Measurements from ENCODE around the gene TMEM9. TPM values are rescaled to one million over a fixed set of nuclear protein-coding genes. Genes with fewer than 3 reads are reported as not detected.

The TMEM9 gene
- total RNA-seq, 1 donor from 2014 or later, result 20.5 TPM

DNA sequence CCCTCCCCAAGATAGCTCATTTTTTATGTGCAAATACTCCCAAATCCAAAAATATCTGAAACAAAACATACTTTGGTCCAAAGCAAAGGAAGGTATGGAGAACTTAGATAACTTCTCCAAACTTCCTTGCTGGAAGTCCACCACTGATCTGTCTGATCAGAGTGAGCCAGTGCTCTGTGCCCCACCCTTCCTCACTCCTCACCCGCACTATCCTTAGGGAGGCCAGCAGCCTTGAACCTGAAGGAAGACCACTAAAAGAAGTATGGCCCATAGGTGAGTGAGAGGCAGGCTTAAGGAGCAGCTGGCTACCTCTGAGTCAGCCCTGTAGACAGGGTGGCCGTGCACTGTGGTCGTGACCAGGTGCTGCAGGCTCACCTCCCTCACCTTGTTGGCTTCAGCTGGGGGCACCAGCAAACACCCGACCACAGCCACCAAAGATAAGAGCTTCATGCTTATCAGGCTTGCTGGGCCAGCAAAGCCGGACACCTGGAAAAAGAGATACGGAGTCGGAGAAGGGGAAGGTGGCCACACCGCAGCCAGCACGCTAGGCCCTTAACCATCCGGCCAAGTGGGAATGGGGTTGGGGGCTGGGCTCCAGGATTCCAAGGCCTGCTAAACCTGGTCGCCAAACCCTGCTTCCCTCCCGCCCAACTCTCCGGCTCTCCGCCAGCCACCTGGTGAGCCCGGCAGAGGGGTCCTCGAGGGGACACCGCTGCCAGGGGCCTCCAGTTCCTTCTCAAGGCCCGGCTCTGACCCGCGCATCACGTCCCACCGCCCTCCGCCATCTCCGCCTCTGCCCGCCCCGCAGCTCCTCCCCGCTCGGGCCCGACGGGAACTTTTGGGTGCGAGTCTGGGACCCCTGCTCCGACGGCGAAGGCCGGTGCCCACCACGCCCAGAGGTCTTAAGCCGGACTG, 543 bp downstream of the TMEM9 start:
- peak; percentile 84 for ATAC-seq
- intact Hi-C loops (cut with micrococcal nuclease), result no loop called here
- DNase-seq, result no peak

DNA sequence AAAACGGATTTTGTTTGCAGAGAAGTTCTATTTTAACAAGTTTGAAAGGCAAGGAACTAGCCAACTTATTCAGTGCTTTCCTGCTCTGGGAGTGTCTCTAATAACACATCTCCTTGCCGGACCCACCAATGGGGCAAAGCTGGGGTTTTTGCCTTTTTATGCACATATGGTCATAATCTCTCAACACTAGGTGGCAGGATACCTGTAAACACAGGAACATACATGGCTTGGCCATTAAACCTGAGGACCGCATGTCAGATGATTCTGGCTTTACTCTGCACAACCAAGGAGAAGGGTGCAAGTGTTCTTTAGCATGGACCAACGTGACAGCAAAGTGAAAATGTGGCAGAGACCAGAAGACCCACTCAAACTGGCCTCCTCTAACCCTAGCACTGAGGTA, 4.9 kb downstream of the TMEM9 start:
- intact Hi-C loops (cut with micrococcal nuclease), result no loop called here
- ATAC-seq (no peak), DNase-seq (no peak)

- no peak for DNase-seq
- ATAC-seq, result no peak
- intact Hi-C loops (cut with micrococcal nuclease), result no loop called here
Observed at GRCh38 chr1:201147396-201148015, 6.8 kb downstream of the TMEM9 start.

GRCh38 chr1:201146626-201147390, 7.5 kb downstream of the TMEM9 start:
- intact Hi-C loops (cut with micrococcal nuclease), result no loop called here
- ATAC-seq (no peak), DNase-seq (no peak)

DNA sequence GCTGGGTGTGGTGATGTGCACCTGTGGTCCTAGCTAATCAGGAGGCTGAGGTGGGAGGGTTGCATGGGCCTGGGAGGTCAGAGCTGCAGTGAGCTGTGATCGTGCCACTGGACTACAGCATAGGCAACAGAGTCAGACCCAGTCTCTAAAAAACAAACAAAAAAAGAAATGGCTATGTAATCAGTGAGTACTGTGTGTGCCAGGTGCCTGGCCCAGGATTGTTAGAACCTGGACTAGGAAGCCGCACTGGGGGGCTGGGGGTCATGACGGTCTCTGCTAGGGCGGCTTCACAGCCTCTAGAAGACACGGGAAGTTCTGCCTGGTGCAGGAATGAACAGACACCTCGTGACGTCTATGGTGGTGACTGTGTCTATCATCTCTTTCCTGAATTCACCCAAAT, 8.5 kb downstream of the TMEM9 start:
- intact Hi-C loops (cut with micrococcal nuclease), result no loop called here
- DNase-seq (no peak), ATAC-seq (no peak)

GRCh38 chr1:201145132-201145531, 9.1 kb downstream of the TMEM9 start:
- DNase-seq (no peak), ATAC-seq (no peak)
- intact Hi-C loops (cut with micrococcal nuclease), result no loop called here

GRCh38 chr1:201144701-201145100, 9.6 kb downstream of the TMEM9 start:
- ATAC-seq (no peak), DNase-seq (no peak)
- intact Hi-C loops (cut with micrococcal nuclease), result no loop called here

DNA sequence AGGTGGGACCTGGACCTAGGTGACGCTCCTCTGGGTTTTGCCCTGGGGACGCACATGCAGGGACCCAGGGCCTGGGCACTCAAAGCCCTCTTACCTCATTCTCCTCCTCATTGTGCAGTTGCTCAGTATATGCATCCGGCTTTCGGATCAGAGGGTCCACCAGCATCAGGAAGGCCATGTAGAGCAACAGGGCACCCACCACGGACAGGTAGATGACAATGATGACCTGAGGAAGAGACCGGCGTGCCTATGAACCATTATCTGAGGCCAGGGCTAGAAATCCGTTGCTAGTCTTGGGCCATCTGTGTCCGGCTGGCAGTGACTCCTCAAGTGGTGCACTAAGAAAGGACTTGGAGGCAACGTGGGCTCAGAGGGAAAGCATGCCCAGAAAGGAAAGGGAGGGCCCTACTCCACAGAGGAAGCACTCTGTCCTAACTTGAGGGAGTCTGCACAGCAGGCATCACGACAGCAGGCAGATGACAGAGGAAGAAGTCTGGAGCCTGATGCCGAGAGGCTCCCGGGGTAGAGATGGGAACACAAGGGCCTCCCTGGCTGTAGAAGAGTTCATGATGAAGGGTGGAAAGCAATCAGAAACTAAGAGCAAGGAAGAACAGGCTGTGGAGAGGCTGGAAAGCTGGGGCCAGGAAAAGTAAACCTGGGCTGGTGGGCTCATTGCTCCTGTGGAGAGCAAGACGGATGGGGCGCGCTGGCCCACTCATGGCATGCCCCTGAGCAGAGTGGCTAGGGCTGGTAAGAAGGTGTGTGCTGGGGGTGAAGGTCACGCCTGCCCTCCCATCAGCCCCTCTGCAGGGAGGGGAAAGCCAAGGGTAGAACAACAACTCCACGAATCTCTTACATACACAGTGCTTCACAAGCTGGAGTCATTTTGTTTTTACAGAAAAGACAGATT, 10.3 kb downstream of the TMEM9 start:
- DNase-seq (no peak), ATAC-seq (no peak)

GRCh38 chr1:201142849-201143725, 11.2 kb downstream of the TMEM9 start:
- intact Hi-C loops (cut with micrococcal nuclease), result no loop called here
- DNase-seq (no peak), ATAC-seq (peak; percentile 23)

More for the DNA sequence above, 10.3 kb downstream of the TMEM9 start:
- intact Hi-C loops (cut with micrococcal nuclease), result no loop called here

DNA sequence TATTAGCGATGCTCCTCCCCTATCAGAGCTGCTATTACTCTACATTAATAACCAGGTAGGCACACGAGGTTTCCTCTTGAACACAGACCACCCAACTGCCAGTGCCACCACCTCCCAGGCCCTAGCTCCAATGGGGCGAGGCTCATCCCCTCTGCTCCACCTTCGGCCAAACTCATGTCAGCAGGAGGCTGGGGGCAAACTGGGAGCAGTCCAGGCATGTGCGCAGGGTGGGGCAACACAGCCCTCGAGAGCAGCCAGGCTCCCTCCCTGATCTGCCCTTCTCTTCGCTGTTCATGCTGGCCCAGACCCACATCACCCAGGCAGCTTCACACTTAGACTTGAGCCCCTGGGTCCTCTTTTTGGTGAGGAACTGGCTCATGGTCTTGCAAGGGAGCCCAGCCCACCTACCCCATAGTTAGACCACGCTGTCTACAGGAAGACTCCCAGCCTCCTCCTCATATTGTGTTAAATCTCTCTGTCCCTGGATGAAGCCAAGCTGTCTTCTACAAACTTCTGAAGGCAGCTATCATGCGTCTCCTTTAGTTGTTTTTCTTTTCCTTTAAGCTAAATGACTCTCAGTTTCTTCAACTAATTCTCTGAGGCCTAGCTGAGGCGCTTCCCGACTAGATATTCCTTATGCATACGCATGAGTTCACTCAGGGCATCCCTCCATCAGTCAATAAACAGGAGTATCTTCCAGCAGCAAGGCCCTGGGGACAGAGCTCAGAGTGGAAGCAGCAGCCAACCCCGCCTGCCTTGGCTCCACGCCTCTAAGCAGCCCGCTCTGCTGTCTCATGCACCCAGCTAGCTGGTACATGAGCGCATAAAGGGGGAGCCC, 12.0 kb downstream of the TMEM9 start:
- ATAC-seq (peak; percentile 64), DNase-seq (peak; percentile 77)
- intact Hi-C loops (cut with micrococcal nuclease), result no loop called here

DNA sequence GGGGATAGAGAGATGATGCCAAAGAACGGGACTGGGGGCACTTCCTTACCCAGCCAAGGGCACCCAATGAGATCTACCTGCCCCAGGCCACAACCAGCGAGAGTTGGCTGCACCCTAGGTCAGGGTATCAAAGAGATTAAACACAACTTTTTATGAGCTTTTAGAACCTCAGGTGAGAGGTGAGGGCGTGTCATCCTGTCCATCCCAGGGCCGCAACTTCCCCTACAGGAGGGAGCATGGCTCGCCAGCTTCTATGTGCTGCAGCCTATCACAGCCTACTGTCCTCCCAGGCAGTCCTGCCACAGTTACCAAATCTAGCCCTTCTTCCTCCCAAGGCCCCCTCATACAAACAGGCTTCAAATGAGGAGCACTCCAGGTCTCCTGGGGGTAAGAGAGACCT, 12.9 kb downstream of the TMEM9 start:
- DNase-seq (no peak), ATAC-seq (no peak)
- intact Hi-C loops (cut with micrococcal nuclease), result no loop called here

DNA sequence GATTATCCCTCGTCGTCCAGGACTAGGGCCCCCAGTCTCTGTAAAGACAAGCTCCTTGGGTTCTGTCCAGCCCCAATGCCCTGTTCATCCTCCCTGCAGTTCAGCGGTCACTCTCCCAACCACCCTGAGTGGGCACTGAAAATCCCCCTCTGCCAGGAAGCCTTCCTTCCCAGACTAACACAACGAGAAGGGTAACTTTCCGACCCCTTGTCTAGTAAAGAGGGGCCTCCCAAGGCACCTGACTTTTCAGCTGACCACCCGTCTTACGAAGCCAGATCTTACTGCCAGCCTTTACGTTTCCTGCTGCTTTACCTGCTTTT, 13.4 kb downstream of the TMEM9 start:
- ATAC-seq (no peak), DNase-seq (no peak)
- intact Hi-C loops (cut with micrococcal nuclease), result no loop called here

DNA sequence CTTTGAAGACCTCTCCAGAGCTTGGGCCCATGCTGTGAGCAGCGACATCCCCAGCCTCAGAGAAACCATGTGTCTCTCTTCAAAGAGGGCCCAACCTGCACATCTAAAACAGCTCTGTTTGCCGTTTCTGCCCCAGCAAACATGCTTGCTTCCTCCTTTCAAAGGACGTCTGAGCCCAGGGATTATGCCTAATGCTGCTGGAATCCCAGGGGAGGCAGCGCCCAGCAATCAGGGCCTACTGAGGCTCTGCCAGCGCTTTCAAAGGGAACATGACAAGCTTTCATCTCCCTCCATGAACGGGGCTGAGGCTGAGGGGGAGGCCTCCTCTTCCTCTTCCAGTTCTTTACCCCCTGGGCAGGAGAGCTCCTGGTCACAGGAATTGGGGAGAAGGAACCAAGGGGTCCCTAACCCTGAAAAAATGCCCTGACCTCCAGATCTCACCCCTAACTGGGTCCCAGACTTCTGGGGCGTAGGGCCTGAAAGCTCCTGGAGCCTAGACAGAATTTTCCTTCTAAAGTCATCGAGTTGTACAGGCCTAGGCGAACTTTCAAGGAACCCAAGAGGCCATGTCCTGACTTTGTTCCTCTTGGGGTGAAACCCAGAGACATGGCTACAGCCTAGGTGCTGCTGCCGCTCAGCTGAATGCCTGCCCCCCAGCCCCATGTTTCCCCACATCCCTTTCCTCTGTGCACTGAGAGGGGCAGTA, 13.9 kb downstream of the TMEM9 start:
- DNase-seq, result no peak
- intact Hi-C loops (cut with micrococcal nuclease), result no loop called here
- no peak for ATAC-seq

DNA sequence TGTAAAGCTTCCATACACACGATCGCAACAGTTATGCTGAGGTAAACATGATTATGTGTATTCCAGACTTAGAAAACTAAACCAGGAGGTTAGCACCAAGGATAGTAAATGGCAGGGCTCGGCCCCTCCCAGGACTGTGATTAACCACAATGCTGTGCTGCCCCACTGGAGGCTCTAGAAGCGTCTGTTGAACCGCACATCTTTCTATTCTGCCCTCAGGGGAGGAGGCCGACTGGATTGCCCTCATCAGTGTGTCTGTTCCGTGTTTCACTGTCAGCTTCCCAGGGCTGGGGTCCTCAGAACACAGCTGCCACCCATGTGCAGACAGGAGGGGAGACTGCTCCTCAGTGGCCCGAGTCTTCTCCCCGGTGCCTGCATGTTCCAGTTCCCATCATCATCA, 14.5 kb downstream of the TMEM9 start:
- intact Hi-C loops (cut with micrococcal nuclease), result no loop called here
- DNase-seq, result no peak
- no peak for ATAC-seq

DNA sequence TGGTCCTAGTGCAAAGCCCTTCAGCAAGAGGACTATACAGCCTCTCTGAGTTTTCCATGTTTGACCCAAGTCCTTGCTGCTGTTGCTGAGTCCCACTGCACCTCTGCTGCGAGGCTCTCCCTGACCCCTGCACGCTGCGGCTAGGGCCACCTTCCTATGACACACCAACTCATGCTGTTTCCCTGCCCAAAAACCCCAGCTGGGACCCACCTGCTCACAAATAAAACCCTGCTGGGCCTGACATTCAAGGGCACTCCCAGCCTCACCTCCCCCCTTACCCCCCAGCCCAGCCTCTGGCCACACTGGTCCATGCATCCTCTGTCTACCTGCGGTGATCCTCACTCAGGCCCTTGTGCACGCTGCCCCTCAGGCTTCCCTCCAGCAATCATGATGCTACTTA, 15.0 kb downstream of the TMEM9 start:
- intact Hi-C loops (cut with micrococcal nuclease), result no loop called here
- ATAC-seq (no peak), DNase-seq (no peak)

DNA sequence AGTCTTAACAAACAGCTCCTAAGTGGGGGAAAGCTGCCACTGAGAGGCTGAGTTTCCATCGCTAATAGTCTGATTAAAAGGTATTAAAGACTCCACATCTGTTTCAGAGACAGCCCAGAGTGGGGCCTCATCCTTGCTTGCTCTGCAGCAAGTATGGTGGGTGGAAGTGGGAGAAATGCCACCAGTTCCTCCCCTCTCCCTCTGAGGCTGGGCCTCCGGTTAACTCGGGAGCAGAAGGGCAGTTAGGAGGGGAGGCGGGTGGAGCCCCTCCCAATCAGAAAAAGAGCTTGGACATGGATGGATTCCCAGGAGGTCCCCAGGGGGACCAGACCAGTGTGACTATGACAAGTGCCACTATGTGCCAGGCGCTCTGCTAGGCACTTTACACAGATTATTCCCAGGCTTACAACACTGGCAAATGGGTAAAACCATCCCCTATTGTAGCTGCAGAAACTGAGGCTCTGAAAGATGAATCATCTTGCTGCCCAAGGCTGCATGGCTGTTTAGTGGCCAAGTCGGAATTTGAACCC, 15.9 kb downstream of the TMEM9 start:
- no peak for DNase-seq
- ATAC-seq, result no peak
- intact Hi-C loops (cut with micrococcal nuclease), result no loop called here

Data from left ventricle myocardium superior (tissue), 1 donor.